Chondrocyte (in vitro differentiated cells): ENCODE results near the gene ITPR1. TPM values are rescaled to one million over a fixed set of nuclear protein-coding genes. Genes with fewer than 3 reads are reported as not detected.

Experiments used
- DNase-seq: peaks from one replicate; pipeline ENCODE4 v3.0.0; 2021; ENCODE audit warnings: mixed read lengths, low spot score
- H3K27ac Mint-ChIP-seq: one replicate; pipeline ENCODE4 v1.8.0; 2021; ENCODE audit warnings: mild to moderate bottlenecking, moderate library complexity, mixed read lengths; ENCODE audit not compliant: unreplicated experiment
- H3K27me3 Mint-ChIP-seq: 2 replicates; pipeline ENCODE4 v1.8.0; 2021; ENCODE audit warnings: low read depth, mixed read lengths
- H3K36me3 Mint-ChIP-seq: 2 replicates; pipeline ENCODE4 v1.8.0; 2021; ENCODE audit warnings: low read depth, mixed read lengths
- H3K4me1 Mint-ChIP-seq: 2 replicates; pipeline ENCODE4 v1.8.0; 2021; ENCODE audit warnings: low read depth, mild to moderate bottlenecking, mixed read lengths
- H3K4me3 Mint-ChIP-seq: one replicate; pipeline ENCODE4 v1.8.0; 2021; ENCODE audit warnings: mild to moderate bottlenecking, moderate library complexity, mixed read lengths; ENCODE audit not compliant: unreplicated experiment
- H3K9me3 Mint-ChIP-seq: 2 replicates; pipeline ENCODE4 v1.8.0; 2021; ENCODE audit warnings: low read depth, mixed read lengths
- total RNA-seq: library from RNA; stranded (reverse); gene quantifications from 3 replicates; pipeline ENCODE4 v1.2.1, GENCODE V29; 2021
- TF ChIP-seq, protein P1 (sequence below): fragments of 200-600 bp; sonication (generic); IDR thresholded peaks from 2 replicates; pipeline ENCODE4 v1.5.0; 2021; ENCODE audit warnings: antibody characterized with exemption, mild to moderate bottlenecking, moderate library complexity

ITPR1 gene
- total RNA-seq, 1 donor from 2014 or later, result 45.0 TPM

DNA sequence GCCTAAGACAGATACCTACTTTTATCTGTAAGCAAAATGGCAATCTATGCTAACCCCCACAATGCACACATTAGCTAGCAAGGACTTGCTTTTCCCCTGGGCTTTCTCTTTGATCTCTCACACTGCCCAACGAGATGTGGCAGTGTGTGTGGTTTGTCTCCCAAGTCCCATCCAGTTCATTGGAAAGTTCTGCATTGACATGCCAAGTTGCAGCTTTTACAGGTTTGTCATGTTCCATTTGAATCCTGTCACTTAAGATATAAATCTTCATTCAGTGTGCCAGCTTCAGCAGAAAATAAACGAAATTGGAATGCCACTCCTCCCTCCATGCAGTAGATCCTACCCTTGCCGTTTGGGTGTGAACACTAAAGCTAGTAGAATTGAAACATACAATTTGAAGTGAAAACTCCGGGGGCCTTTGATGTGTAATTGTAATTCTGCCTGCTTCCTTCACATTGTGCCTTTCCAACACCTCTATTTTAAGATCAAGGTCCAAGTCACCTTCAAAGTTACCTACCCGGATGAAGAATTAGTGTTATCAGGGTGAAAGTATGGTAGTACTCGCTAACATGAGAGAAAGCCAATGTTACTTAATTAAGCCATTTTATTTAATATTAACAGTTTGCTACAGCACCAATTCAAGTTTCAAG lies 355.2 kb downstream of the ITPR1 start:
- no peaks in the 10 kb centered on the region for H3K27me3 Mint-ChIP-seq
- DNase-seq, result no peak
- no peaks in the 10 kb centered on the region for H3K9me3 Mint-ChIP-seq
- peaks cover 10% of the 10 kb centered on the region for H3K4me1 Mint-ChIP-seq
- peaks cover 3% of the 10 kb centered on the region for H3K36me3 Mint-ChIP-seq
- H3K4me3 Mint-ChIP-seq, result no peak overlapping the region
- H3K27ac Mint-ChIP-seq, result no peak overlapping the region
- TF ChIP-seq, protein P1, sequence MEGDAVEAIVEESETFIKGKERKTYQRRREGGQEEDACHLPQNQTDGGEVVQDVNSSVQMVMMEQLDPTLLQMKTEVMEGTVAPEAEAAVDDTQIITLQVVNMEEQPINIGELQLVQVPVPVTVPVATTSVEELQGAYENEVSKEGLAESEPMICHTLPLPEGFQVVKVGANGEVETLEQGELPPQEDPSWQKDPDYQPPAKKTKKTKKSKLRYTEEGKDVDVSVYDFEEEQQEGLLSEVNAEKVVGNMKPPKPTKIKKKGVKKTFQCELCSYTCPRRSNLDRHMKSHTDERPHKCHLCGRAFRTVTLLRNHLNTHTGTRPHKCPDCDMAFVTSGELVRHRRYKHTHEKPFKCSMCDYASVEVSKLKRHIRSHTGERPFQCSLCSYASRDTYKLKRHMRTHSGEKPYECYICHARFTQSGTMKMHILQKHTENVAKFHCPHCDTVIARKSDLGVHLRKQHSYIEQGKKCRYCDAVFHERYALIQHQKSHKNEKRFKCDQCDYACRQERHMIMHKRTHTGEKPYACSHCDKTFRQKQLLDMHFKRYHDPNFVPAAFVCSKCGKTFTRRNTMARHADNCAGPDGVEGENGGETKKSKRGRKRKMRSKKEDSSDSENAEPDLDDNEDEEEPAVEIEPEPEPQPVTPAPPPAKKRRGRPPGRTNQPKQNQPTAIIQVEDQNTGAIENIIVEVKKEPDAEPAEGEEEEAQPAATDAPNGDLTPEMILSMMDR, result no peak

DNA sequence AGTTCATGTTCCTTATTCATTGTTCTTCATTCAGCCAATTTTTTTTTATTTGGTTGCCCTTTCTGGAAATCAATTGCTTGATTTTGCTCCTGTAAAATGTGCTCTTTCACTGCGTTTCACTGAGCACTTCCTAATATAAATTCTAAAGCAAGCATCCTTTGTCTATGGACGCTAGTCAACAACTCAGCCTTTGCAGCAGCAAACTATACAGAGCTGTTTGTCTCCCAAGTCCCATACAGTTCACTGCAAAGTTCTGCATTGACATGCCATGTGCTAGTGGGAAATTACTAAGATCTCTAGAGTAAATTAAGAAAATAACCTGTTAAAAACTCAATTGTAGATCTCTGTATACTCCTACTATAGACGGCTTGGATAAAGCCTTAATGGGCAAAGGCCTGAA lies 356.0 kb downstream of the ITPR1 start:
- H3K4me3 Mint-ChIP-seq, result no peak overlapping the region
- H3K27ac Mint-ChIP-seq, result no peak overlapping the region
- peaks cover 12% of the 10 kb centered on the region for H3K4me1 Mint-ChIP-seq
- no peaks in the 10 kb centered on the region for H3K36me3 Mint-ChIP-seq
- H3K9me3 Mint-ChIP-seq, result no peaks in the 10 kb centered on the region
- H3K27me3 Mint-ChIP-seq, result no peaks in the 10 kb centered on the region
- DNase-seq, result no peak
- TF ChIP-seq, protein P1, result no peak

DNA sequence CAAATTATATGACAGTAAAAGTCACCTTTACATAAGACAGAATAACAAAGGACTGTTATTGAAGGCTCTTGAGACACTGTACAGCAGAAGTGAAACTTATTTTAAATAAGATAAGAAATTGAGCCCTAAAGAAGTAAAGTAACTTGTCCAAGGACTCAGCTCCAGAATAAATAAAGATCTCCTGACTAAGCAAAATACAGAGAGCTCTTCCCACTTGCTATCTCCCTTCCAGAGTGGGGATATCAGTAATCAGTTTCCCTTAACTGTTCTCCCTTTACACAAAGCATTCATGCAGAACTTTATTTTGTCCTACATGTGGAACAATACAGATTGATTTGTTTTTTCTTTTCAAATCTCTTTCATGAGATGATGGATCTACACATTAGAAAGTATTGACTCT lies 356.6 kb downstream of the ITPR1 start:
- no peaks in the 10 kb centered on the region for H3K36me3 Mint-ChIP-seq
- no peaks in the 10 kb centered on the region for H3K9me3 Mint-ChIP-seq
- no peak for DNase-seq
- H3K4me3 Mint-ChIP-seq, result no peak overlapping the region
- TF ChIP-seq, protein P1, result no peak
- no peak overlapping the region for H3K27ac Mint-ChIP-seq
- H3K27me3 Mint-ChIP-seq, result no peaks in the 10 kb centered on the region
- peaks cover 12% of the 10 kb centered on the region for H3K4me1 Mint-ChIP-seq

DNA sequence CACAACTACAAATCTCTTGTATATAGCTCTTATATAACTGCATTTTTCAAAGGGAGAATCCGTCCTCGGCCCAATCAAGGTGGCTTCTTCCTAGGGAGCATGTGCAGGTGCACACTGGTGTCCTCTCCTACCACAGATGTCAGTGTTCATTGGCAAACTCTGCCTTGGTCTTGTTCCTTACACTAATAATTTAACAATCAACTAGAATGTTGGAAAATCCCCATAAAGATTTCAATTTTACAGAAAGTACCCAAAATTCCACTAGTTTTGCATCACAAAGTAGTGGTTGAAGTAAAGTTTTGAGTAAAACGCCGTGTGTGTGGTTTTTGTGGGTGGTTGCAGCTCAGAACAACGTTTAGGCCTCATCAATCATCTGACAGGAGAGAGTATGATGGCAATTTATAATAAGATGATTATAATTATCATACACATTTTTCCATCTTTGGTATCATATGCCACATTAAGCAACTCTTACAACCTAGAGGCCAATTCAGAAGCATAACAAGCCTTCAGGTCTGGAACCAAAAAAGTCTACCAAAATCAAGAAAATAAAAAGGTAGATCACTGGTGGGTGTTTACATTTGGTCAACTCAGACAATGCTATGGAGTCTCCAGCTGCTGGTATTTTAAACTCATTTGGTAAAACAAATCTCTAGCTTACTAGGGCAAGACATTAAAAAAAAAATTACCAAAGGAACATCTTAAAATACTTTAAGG lies 357.2 kb downstream of the ITPR1 start:
- DNase-seq, result no peak
- no peak overlapping the region for H3K27ac Mint-ChIP-seq
- no peaks in the 10 kb centered on the region for H3K9me3 Mint-ChIP-seq
- H3K4me3 Mint-ChIP-seq, result no peak overlapping the region
- H3K27me3 Mint-ChIP-seq, result no peaks in the 10 kb centered on the region
- no peaks in the 10 kb centered on the region for H3K36me3 Mint-ChIP-seq
- TF ChIP-seq, protein P1, result no peak
- peaks cover 12% of the 10 kb centered on the region for H3K4me1 Mint-ChIP-seq

DNA sequence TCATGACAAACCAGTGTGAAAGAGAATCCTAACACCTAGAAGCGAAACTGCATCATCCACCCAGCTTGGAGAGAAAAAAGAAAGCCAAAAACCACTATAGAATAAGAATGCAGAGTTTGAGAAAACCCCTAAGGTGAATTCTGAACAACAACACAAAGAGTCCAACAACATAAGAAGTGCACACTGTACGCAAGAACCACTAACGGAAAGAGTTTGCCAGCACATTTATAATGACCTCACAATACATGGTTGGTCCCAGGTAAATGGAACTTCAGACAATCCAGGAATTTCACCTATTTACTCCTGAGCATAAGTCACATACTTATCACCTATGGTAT lies 357.7 kb downstream of the ITPR1 start:
- no peak for DNase-seq
- Mint-ChIP-seq H3K9me3 (peaks cover 3% of the 10 kb centered on the region), H3K27ac (no peak overlapping the region), H3K4me1 (peaks cover 12% of the 10 kb centered on the region), H3K36me3 (no peaks in the 10 kb centered on the region), H3K4me3 (no peak overlapping the region), H3K27me3 (no peaks in the 10 kb centered on the region)
- TF ChIP-seq, protein P1, result no peak
